Inferior parietal cortex (tissue), 1 donor: ENCODE data around the gene DIRAS3.
"Not testable (repeated sequence)": the region's sequence is repeated elsewhere in the genome, so short reads cannot be mapped to it uniquely, and the experiment has no call there.

Experiments
- DNase-seq: peaks from one replicate; pipeline ENCODE4 v3.0.0-alpha.2; 2016; ENCODE audit errors: extremely low spot score

DIRAS3 gene

GRCh38 chr1:68024635-68025338 lies 25.6 kb downstream of the DIRAS3 start:
- DNase-seq, result no peak

- no peak for DNase-seq
These were observed 34.0 kb downstream of the DIRAS3 start for GRCh38 chr1:68016381-68016780.

- no peak for DNase-seq
These were observed 34.5 kb downstream of the DIRAS3 start for GRCh38 chr1:68015971-68016370.

GRCh38 chr1:68015369-68015768 lies 35.1 kb downstream of the DIRAS3 start:
- no peak for DNase-seq

GRCh38 chr1:68013351-68013750 lies 37.1 kb downstream of the DIRAS3 start:
- DNase-seq, result no peak

GRCh38 chr1:68011657-68012375 lies 38.6 kb downstream of the DIRAS3 start:
- DNase-seq, result no peak

GRCh38 chr1:68010543-68010942 lies 39.9 kb downstream of the DIRAS3 start:
- DNase-seq, result no peak

GRCh38 chr1:68010090-68010489 lies 40.3 kb downstream of the DIRAS3 start:
- DNase-seq, result no peak

GRCh38 chr1:68003626-68004025 lies 46.8 kb downstream of the DIRAS3 start:
- not testable (repeated sequence) for DNase-seq

GRCh38 chr1:68000191-68000590 lies 50.2 kb downstream of the DIRAS3 start:
- DNase-seq, result no peak

- no peak for DNase-seq
These were observed 52.7 kb downstream of the DIRAS3 start for GRCh38 chr1:67997746-67998145.
